ENCODE data around the gene GARIN1A. TPM values are rescaled to one million over a fixed set of nuclear protein-coding genes. Genes with fewer than 3 reads are reported as not detected.
"Not testable (repeated sequence)": the region's sequence is repeated elsewhere in the genome, so short reads cannot be mapped to it uniquely, and the experiment has no call there.

The GARIN1A gene
- total and polyA plus RNA-seq, 2 donors, result 0.19 to 1.4 TPM

- Histone ChIP-seq H3K4me1 (ENCODE audit: control insufficient read depth in 2 of 2, insufficient read depth in 2 of 2, low read length in 2 of 2) (no peaks in the 10 kb centered on the region), H3K36me3 (ENCODE audit: control insufficient read depth in 2 of 2, insufficient read depth in 2 of 2, low read length in 1 of 2) (no peaks in the 10 kb centered on the region), H3K27ac (ENCODE audit: low read depth in 1 of 2, low read length in 1 of 2) (no peak overlapping the region), H3K4me3 (ENCODE audit: low read length in 2 of 2) (no peak overlapping the region), H3K27me3 (ENCODE audit: control insufficient read depth in 2 of 2, insufficient read depth in 1 of 2, low read length in 1 of 2) (no peaks in the 10 kb centered on the region), H3K9me3 (ENCODE audit: control insufficient read depth in 2 of 2, insufficient read depth in 1 of 2, low read length in 1 of 2) (no peaks in the 10 kb centered on the region)
- WGBS, result 17% methylated on average over 7 of the region's 7 CpGs
- peak in 2 of 9 donors; percentile 28 to 34 for DNase-seq (ENCODE audit: low read depth in 6 of 9, low spot score in 9 of 9)
Measured at GRCh38 chr7:128672927-128673517, 930 bp downstream of the GARIN1A start.

- 95% methylated on average over 6 of the region's 6 CpGs for WGBS
- H3K4me3 ChIP-seq (ENCODE audit: low read length in 2 of 2), result no peak overlapping the region
- H3K36me3 ChIP-seq (ENCODE audit: control insufficient read depth in 2 of 2, insufficient read depth in 2 of 2, low read length in 1 of 2), result no peaks in the 10 kb centered on the region
- H3K9me3 ChIP-seq (ENCODE audit: control insufficient read depth in 2 of 2, insufficient read depth in 1 of 2, low read length in 1 of 2), result no peaks in the 10 kb centered on the region
- H3K4me1 ChIP-seq (ENCODE audit: control insufficient read depth in 2 of 2, insufficient read depth in 2 of 2, low read length in 2 of 2), result no peaks in the 10 kb centered on the region
- no peaks in the 10 kb centered on the region for H3K27me3 ChIP-seq (ENCODE audit: control insufficient read depth in 2 of 2, insufficient read depth in 1 of 2, low read length in 1 of 2)
- H3K27ac ChIP-seq (ENCODE audit: low read depth in 1 of 2, low read length in 1 of 2), result no peak overlapping the region
- DNase-seq (ENCODE audit: low read depth in 6 of 9, low spot score in 9 of 9), result no peak
Measured at GRCh38 chr7:128673571-128673970, 1.5 kb downstream of the GARIN1A start.

DNA sequence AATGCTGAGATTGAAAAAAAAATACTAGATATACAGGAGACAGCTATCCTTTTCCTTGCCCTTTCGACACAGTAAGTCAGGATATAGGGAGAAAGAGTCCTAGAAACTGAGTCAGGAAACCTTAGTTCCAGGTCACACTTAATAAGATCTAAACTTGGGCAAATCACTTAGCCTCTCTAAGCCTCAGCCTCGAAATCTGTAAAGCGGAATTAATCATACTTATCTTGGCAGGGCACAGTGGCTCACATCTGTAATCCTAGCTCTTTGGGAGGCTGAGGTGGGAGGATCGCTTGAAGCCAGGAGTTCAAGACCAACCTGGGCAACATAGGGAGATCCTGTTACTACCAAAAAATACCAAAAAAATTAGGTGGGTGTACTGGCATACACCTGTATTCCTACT is 4.6 kb downstream of the GARIN1A start:
- no peaks in the 10 kb centered on the region for H3K36me3 ChIP-seq (ENCODE audit: control insufficient read depth in 2 of 2, insufficient read depth in 2 of 2, low read length in 1 of 2)
- DNase-seq (ENCODE audit: low read depth in 6 of 9, low spot score in 9 of 9), result no peak
- H3K27me3 ChIP-seq (ENCODE audit: control insufficient read depth in 2 of 2, insufficient read depth in 1 of 2, low read length in 1 of 2), result no peaks in the 10 kb centered on the region
- H3K4me3 ChIP-seq (ENCODE audit: low read length in 2 of 2), result no peak overlapping the region
- H3K27ac ChIP-seq (ENCODE audit: low read depth in 1 of 2, low read length in 1 of 2), result no peak overlapping the region
- H3K4me1 ChIP-seq (ENCODE audit: control insufficient read depth in 2 of 2, insufficient read depth in 2 of 2, low read length in 2 of 2), result no peaks in the 10 kb centered on the region
- H3K9me3 ChIP-seq (ENCODE audit: control insufficient read depth in 2 of 2, insufficient read depth in 1 of 2, low read length in 1 of 2), result no peaks in the 10 kb centered on the region
- WGBS, result 95% methylated on average over 4 of the region's 4 CpGs

DNA sequence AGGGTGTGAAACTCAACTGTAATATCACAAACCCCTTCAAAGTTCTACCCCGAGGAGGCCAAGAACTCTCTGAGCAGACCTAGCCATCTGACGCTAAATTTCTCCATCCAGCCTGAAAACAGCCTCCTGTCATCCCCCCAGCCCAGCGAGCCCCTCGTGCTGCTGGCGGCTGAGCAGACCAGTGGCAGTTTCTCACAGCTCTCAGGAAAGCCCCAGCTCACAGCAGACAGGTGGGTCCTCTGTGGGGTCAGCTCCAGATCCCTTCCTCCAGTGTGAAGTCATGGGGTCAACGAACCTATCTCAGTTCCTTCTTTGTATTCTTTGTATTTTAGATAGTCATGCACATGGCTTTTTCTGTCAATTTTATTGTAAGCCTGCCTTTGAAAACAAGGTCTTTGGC is 7.8 kb downstream of the GARIN1A start:
- H3K27ac ChIP-seq (ENCODE audit: low read depth in 1 of 2, low read length in 1 of 2), result no peak overlapping the region
- 96% methylated on average over 6 of the region's 6 CpGs for WGBS
- H3K4me1 ChIP-seq (ENCODE audit: control insufficient read depth in 2 of 2, insufficient read depth in 2 of 2, low read length in 2 of 2), result no peaks in the 10 kb centered on the region
- no peaks in the 10 kb centered on the region for H3K27me3 ChIP-seq (ENCODE audit: control insufficient read depth in 2 of 2, insufficient read depth in 1 of 2, low read length in 1 of 2)
- DNase-seq (ENCODE audit: low read depth in 6 of 9, low spot score in 9 of 9), result no peak
- no peaks in the 10 kb centered on the region for H3K36me3 ChIP-seq (ENCODE audit: control insufficient read depth in 2 of 2, insufficient read depth in 2 of 2, low read length in 1 of 2)
- no peak overlapping the region for H3K4me3 ChIP-seq (ENCODE audit: low read length in 2 of 2)
- no peaks in the 10 kb centered on the region for H3K9me3 ChIP-seq (ENCODE audit: control insufficient read depth in 2 of 2, insufficient read depth in 1 of 2, low read length in 1 of 2)

GRCh38 chr7:128681794-128682537 is 9.9 kb downstream of the GARIN1A start:
- no peak for DNase-seq (ENCODE audit: low read depth in 6 of 9, low spot score in 9 of 9)

DNA sequence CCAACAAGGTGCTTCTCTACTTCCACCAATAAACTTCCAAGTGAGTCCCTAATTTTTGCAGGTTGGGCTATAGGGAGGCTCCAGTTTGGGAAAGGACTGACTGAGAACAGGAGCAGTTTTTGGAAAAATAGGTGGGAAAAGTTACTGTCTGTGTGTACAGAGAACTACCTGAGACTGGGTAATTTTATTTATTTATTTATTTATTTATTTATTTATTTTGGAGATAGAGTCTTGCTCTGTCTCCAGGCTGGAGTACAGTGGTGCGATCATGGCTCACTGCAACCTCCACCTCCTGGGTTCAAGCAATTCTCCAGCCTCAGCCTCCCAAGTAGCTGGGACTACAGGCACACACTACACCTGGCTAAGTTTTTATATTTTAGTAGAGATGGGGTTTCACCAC is 11.2 kb downstream of the GARIN1A start:
- DNase-seq (ENCODE audit: low read depth in 6 of 9, low spot score in 9 of 9); H3K4me3 ChIP-seq (ENCODE audit: low read length in 2 of 2); H3K27me3 ChIP-seq (ENCODE audit: control insufficient read depth in 2 of 2, insufficient read depth in 1 of 2, low read length in 1 of 2); H3K4me1 ChIP-seq (ENCODE audit: control insufficient read depth in 2 of 2, insufficient read depth in 2 of 2, low read length in 2 of 2); H3K36me3 ChIP-seq (ENCODE audit: control insufficient read depth in 2 of 2, insufficient read depth in 2 of 2, low read length in 1 of 2); H3K9me3 ChIP-seq (ENCODE audit: control insufficient read depth in 2 of 2, insufficient read depth in 1 of 2, low read length in 1 of 2); H3K27ac ChIP-seq (ENCODE audit: low read depth in 1 of 2, low read length in 1 of 2): not testable (repeated sequence)
- 100% methylated on average over 1 of the region's 1 CpG for WGBS

More at GRCh38 chr7:128681794-128682537, 9.9 kb downstream of the GARIN1A start:
- H3K9me3 ChIP-seq (ENCODE audit: control insufficient read depth in 2 of 2, insufficient read depth in 1 of 2, low read length in 1 of 2), result no peaks in the 10 kb centered on the region
- WGBS, result 89% methylated on average over 3 of the region's 3 CpGs
- no peaks in the 10 kb centered on the region for H3K27me3 ChIP-seq (ENCODE audit: control insufficient read depth in 2 of 2, insufficient read depth in 1 of 2, low read length in 1 of 2)
- no peaks in the 10 kb centered on the region for H3K4me1 ChIP-seq (ENCODE audit: control insufficient read depth in 2 of 2, insufficient read depth in 2 of 2, low read length in 2 of 2)
- H3K4me3 ChIP-seq (ENCODE audit: low read length in 2 of 2), result no peak overlapping the region
- H3K36me3 ChIP-seq (ENCODE audit: control insufficient read depth in 2 of 2, insufficient read depth in 2 of 2, low read length in 1 of 2), result no peaks in the 10 kb centered on the region
- no peak overlapping the region for H3K27ac ChIP-seq (ENCODE audit: low read depth in 1 of 2, low read length in 1 of 2)

DNA sequence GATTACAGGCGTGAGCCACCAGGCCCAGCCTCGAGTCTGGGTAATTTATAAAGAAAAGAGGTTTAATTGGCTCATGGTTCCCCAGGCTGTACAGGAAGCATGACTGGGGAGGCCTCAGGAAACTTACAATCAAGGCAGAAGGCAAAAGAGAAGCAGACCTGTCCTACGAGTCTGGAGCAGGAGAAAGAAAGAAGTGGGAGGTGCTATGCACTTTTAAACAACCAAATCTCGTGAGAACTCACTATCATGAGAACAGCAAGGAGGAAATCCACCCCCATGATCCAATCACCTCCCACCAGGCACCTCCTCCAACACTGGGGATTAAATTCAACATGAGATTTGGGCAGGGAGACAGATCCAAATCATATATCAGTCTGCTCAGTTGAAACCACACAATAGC is 11.6 kb downstream of the GARIN1A start:
- H3K4me1 ChIP-seq (ENCODE audit: control insufficient read depth in 2 of 2, insufficient read depth in 2 of 2, low read length in 2 of 2); DNase-seq (ENCODE audit: low read depth in 6 of 9, low spot score in 9 of 9); H3K9me3 ChIP-seq (ENCODE audit: control insufficient read depth in 2 of 2, insufficient read depth in 1 of 2, low read length in 1 of 2); H3K27ac ChIP-seq (ENCODE audit: low read depth in 1 of 2, low read length in 1 of 2); H3K36me3 ChIP-seq (ENCODE audit: control insufficient read depth in 2 of 2, insufficient read depth in 2 of 2, low read length in 1 of 2); H3K4me3 ChIP-seq (ENCODE audit: low read length in 2 of 2); H3K27me3 ChIP-seq (ENCODE audit: control insufficient read depth in 2 of 2, insufficient read depth in 1 of 2, low read length in 1 of 2): not testable (repeated sequence)
- WGBS, result 94% methylated on average over 4 of the region's 4 CpGs

GRCh38 chr7:128687131-128687530 is 15.0 kb downstream of the GARIN1A start:
- Histone ChIP-seq H3K4me1 (ENCODE audit: control insufficient read depth in 2 of 2, insufficient read depth in 2 of 2, low read length in 2 of 2) (no peaks in the 10 kb centered on the region), H3K36me3 (ENCODE audit: control insufficient read depth in 2 of 2, insufficient read depth in 2 of 2, low read length in 1 of 2) (no peaks in the 10 kb centered on the region), H3K9me3 (ENCODE audit: control insufficient read depth in 2 of 2, insufficient read depth in 1 of 2, low read length in 1 of 2) (no peaks in the 10 kb centered on the region), H3K27ac (ENCODE audit: low read depth in 1 of 2, low read length in 1 of 2) (no peak overlapping the region), H3K4me3 (ENCODE audit: low read length in 2 of 2) (no peak overlapping the region), H3K27me3 (ENCODE audit: control insufficient read depth in 2 of 2, insufficient read depth in 1 of 2, low read length in 1 of 2) (peaks cover 0 to 2% of the 10 kb centered on the region in 2 donors)
- 97% methylated on average over 3 of the region's 3 CpGs for WGBS
- no peak for DNase-seq (ENCODE audit: low read depth in 6 of 9, low spot score in 9 of 9)

- peaks cover 0 to 4% of the 10 kb centered on the region in 2 donors for H3K27me3 ChIP-seq (ENCODE audit: control insufficient read depth in 2 of 2, insufficient read depth in 1 of 2, low read length in 1 of 2)
- WGBS, result 81% methylated on average over 3 of the region's 5 CpGs
- H3K4me3 ChIP-seq (ENCODE audit: low read length in 2 of 2), result no peak overlapping the region
- peaks cover 0 to 3% of the 10 kb centered on the region in 2 donors for H3K9me3 ChIP-seq (ENCODE audit: control insufficient read depth in 2 of 2, insufficient read depth in 1 of 2, low read length in 1 of 2)
- H3K36me3 ChIP-seq (ENCODE audit: control insufficient read depth in 2 of 2, insufficient read depth in 2 of 2, low read length in 1 of 2), result no peaks in the 10 kb centered on the region
- H3K4me1 ChIP-seq (ENCODE audit: control insufficient read depth in 2 of 2, insufficient read depth in 2 of 2, low read length in 2 of 2), result no peaks in the 10 kb centered on the region
- no peak overlapping the region for H3K27ac ChIP-seq (ENCODE audit: low read depth in 1 of 2, low read length in 1 of 2)
- DNase-seq (ENCODE audit: low read depth in 6 of 9, low spot score in 9 of 9), result no peak
Measured at GRCh38 chr7:128688492-128688891, 16.4 kb downstream of the GARIN1A start.
